ENCODE results near the gene MPO. TPM values are rescaled to one million over a fixed set of nuclear protein-coding genes. Genes with fewer than 3 reads are reported as not detected.

Gene MPO
- total and polyA plus RNA-seq, 10 of the 15 experiments (the other 5 are each of a cell fraction or from before 2014, with no cell fraction given) = 0.06 to 0.49 (median 0.14) TPM

- ChIA-PET POLR2A (interaction anchor here (0.6 to 0.9 kb wide), 2 partner anchors 13 to 16 kb away, joined by 3 read pairs; no protein-coding TSS in a partner anchor), SMC1A (ENCODE audit: uncharacterized antibody, unreplicated experiment) (interaction anchor here (0.7 to 1.7 kb wide), 4 partner anchors 17 to 146 kb away, joined by 3 to 6 read pairs (median 4); partner anchors contain the start of gene RNF43), CTCF (interaction anchor here (1.4 kb wide), 1 partner anchor 17 kb away, joined by 3 read pairs; no protein-coding TSS in a partner anchor), RAD21 (ENCODE audit: unreplicated experiment) (interaction anchor here (1.1 kb wide), 1 partner anchor 17 kb away, joined by 3 read pairs; no protein-coding TSS in a partner anchor)
- no peak overlapping the region for H3K4me3 ChIP-seq
- no peaks in the 10 kb centered on the region; a peak in 1 of 4 replicates for H3K27me3 ChIP-seq (replicated peaks in 1 of 2; ENCODE audit: control insufficient read depth in 2 of 2, insufficient read depth in 2 of 2, low read length in 1 of 2)
- H3K79me2 ChIP-seq (ENCODE audit: control insufficient read depth, insufficient read depth, low read length) = no peaks in the 10 kb centered on the region
- WGBS (ENCODE audit: insufficient coverage, insufficient replicate concordance, low lambda C conversion rate, missing lambda C conversion rate) = 52% methylated on average over 6 of the region's 6 CpGs
- no peak for TF ChIP-seq BCL11A (IDR thresholded peaks at IDR 0.05; ENCODE audit: low read depth, low read length)
- no peak for TF ChIP-seq SREBF1 (IDR thresholded peaks at IDR 0.05; ENCODE audit: low read length)
- no peak for TF ChIP-seq NKRF (conservative IDR thresholded peaks at IDR 0.05)
- TF ChIP-seq BRCA1 (IDR thresholded peaks at IDR 0.05; ENCODE audit: low read depth, low read length) = no peak
- TF ChIP-seq CHD1 (IDR thresholded peaks at IDR 0.05; ENCODE audit: low read depth, low read length) = no peak
- no peak for TF ChIP-seq TCF3 (IDR thresholded peaks at IDR 0.05; ENCODE audit: borderline replicate concordance, insufficient read depth, low read depth, low read length)
- no peak for TF ChIP-seq ELK1 (IDR thresholded peaks at IDR 0.05; ENCODE audit: low read depth, low read length)
- no peak for TF ChIP-seq TAF1 (IDR thresholded peaks at IDR 0.05; ENCODE audit: borderline replicate concordance, low read depth, low read length)
- H3K9me3 ChIP-seq (replicated peaks; ENCODE audit: control insufficient read depth, insufficient read depth, low read length) = no peaks in the 10 kb centered on the region
- DNase-seq (ENCODE audit: low read depth, low spot score) (no peak), FAIRE-seq (no peak), ATAC-seq (no peak)
- H3K27ac ChIP-seq (ENCODE audit: control insufficient read depth, insufficient read depth) = no peak overlapping the region
- H4K20me1 ChIP-seq (ENCODE audit: control insufficient read depth, insufficient read depth) = no peaks in the 10 kb centered on the region
- no peak overlapping the region for H3K9ac ChIP-seq (ENCODE audit: control insufficient read depth, insufficient read depth, low read length)
- no TSS peak for BruUV-seq (replicated peaks)
- in situ Hi-C loops (cut with MboI) = no loop called here
- no peak overlapping the region for H3K4me2 ChIP-seq (ENCODE audit: control insufficient read depth, insufficient read depth)
- no peaks in the 10 kb centered on the region for H3K4me1 ChIP-seq (ENCODE audit: control insufficient read depth, insufficient read depth, low read length)
- H3K36me3 ChIP-seq (ENCODE audit: control insufficient read depth in 2 of 2, insufficient read depth in 2 of 2, low read length in 1 of 2) = no peaks in the 10 kb centered on the region
- no peak overlapping the region for H2AFZ ChIP-seq (ENCODE audit: control insufficient read depth, low read depth, low read length)
- intact Hi-C loops (cut with micrococcal nuclease; ENCODE audit: unreplicated experiment) = no loop called here
Measured at GRCh38 chr17:58300336-58300735, 19.6 kb upstream of the MPO start.

Data from GM12878 (cell line).